GM21360 (cell line): Measurements from ENCODE around the gene BAIAP3.

ENCODE experiments used
- ATAC-seq: cut with Tn5 transposase; IDR thresholded peaks from one replicate; pipeline ENCODE4 v1.9.1; 2021; ENCODE audit warnings: mild to moderate bottlenecking, moderate library complexity; ENCODE audit not compliant: unreplicated experiment

Gene BAIAP3

GRCh38 chr16:1298406-1298805, 35.0 kb upstream of the BAIAP3 start:
- ATAC-seq: no peak

DNA sequence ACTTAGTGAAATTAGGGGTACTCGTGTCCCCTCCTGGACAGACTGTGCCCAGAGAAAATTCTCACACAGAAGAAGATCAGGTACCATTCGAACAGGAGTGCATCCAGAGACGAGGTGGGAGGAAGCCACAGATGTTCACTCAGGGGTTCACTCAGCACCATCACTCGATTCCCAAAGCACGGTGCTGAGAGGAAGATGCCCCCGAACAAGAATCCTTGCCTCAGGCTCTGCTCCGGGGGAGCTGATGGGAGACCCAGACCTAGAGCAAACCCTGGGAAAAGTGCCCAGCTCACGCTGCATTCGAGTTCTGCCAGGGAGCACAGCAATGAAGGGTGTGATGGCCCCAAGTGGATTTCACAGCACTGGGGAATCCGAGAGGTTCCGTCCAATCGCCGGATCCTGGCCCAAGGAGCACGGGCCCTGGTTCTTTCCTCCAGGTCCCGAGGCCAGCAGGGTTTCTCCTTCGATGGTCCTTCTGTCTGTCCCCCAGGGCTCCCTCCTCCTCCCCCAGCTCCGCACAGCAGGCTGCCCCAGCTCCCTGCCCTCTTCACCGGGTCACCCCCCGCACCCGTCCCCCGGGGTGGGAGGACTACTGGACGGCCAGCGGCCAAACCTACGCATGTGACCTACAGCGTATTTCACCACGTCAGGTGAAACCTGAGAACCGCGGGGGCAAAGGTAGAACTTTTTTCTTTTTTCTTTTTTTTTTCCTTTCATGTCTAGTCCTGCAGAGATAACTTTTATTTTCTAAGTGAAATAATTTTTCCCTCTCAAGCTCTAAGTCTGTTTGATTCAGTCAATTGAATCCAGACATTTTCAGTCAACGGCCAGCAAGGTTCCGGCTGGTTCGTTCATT, 34.2 kb upstream of the BAIAP3 start:
- ATAC-seq: no peak

- no peak for ATAC-seq
Measured at GRCh38 chr16:1299868-1300203, 33.6 kb upstream of the BAIAP3 start.

- ATAC-seq: no peak
Measured at GRCh38 chr16:1300664-1301476, 32.6 kb upstream of the BAIAP3 start.

DNA sequence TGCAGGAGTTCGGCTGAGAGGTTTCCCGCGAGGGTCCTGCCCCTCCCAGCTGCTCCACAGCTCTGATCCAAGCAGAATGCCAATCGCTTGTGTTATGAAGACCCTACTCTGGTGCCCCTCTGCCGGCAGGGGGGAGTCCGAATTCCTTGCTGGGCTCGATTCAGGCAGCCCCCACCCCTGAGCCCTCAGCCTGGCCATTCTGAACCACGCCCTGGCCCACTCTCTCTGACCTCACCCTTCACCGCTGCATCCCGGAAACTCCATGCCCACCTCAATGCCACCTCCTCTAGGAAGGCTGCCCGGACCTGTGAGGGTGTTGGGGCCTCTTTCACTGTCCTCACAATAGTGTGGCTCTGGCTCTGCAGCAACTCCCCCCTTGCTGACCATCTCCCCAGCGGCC, 31.9 kb upstream of the BAIAP3 start:
- ATAC-seq: no peak

DNA sequence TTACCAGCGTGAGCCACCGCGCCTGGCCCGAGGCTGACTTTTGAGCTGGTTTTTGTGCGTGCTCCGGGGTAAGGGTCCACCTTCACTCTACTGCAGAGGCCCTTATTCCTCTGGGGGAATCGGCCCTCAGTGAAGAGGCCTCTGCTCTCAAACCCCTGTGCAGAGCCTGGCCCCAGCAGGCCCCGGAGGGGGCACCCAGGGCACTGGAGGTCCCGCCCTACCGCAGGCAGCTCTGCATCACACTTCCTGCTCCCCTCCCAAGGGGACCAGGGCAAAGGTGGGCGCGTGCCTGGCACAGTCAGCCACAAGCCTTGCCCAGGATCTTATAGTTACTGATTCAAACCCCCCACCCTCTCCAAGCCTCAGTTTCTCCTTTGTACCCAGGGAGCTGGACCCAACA, 27.6 kb upstream of the BAIAP3 start:
- ATAC-seq: no peak

DNA sequence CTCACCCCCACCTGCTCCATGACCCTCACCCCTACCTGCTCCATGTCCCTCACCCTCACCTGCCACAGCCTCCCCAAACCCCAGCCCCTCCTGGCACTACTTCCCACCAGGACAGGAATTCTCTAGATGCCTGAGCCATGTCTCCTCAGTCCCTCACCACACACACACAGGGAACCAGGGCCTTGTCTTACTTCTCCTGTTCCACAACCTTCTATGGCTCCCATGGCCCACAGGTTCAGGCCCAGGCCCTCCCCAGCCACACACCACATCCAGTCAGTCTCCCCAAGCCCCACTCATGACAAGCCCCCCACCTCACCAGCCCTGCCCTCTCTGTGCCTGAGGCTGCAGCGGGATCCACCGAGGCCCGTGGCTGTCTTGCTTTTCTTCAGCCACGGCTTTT, 27.1 kb upstream of the BAIAP3 start:
- no peak for ATAC-seq

- no peak for ATAC-seq
Measured at GRCh38 chr16:1308036-1308976, 25.1 kb upstream of the BAIAP3 start.

- ATAC-seq: peak; percentile 50
Measured at GRCh38 chr16:1308977-1309885, 24.2 kb upstream of the BAIAP3 start, which contains the start of gene UBE2I. Gene UBE2I, plus strand, starts transcription at chr16:1309636. Its CDS starts 4,395 bp downstream, at chr16:1314031.

DNA sequence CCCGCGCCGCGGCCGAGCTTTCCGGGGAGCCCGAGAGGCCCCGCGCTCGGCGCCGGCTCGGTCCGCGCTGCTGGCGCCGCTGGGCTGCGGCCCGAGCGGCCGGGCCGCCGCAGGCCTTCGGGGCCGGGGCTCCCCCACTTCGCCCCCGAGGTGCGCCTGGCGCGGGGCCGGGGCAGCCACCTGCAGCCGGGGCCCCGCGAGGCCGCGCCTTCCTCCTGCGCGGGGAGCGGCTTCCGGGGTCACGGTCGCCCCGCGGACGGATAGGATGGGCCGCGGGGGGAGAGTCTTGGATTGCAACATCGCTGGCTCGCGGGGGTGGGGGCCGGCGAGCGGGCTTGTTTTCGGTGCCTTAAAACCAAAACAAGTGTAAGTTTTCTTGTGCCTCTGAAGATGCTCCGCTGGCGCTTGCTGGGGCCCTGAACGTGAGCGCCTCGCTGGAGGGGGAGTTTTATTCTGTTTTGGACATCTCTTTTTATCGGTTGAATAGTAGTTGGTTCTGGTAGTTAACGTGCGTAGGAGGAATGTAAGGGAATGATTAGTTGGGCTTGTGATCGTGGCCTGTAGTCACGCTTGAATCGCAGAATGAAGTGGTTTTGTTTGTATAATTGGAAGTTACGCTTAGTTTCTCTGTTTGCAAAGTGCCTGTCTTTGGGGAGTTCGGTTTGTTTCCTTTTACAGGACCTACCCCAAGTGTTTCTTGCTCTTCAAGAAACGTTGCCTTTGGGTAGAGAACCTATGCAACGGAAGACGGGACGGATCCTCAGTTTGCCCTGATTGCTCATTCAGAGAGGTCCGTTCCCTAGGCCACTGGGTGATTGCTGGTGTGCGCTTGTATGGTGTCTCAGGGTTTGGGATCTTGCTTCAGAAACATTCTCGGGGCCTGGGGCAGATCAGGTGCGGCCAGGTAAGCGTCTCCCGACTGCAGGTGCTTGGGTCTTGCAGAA, 23.3 kb upstream of the BAIAP3 start:
- ATAC-seq: peak; percentile 6

- ATAC-seq: no peak
Measured at GRCh38 chr16:1310832-1311200, 22.6 kb upstream of the BAIAP3 start.

DNA sequence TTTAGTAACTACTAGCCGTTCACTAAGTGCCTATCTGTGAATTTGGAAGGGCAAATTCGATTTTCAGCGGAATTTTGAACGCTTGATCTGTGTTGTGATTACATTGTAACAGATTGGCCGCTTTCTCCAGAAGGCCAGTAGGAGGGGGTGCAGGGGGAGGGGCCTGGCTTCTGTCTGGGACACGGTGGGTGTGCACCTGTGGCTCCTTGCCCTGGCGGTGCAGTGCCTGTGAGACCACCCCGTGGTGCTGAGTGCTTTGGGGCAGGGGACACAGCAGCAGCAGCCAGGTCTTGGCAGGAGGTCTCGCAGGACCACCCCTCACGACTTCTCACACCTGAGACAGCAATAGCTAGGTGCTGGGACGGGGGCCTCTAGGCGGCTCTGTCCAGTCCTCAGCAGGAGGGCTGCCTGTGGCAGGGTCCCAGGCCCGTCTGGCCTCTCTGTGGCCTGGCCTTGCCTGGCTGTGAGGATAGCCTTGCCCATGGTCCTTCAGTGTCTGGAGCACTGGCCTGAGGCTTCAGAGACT, 22.2 kb upstream of the BAIAP3 start:
- ATAC-seq: no peak

DNA sequence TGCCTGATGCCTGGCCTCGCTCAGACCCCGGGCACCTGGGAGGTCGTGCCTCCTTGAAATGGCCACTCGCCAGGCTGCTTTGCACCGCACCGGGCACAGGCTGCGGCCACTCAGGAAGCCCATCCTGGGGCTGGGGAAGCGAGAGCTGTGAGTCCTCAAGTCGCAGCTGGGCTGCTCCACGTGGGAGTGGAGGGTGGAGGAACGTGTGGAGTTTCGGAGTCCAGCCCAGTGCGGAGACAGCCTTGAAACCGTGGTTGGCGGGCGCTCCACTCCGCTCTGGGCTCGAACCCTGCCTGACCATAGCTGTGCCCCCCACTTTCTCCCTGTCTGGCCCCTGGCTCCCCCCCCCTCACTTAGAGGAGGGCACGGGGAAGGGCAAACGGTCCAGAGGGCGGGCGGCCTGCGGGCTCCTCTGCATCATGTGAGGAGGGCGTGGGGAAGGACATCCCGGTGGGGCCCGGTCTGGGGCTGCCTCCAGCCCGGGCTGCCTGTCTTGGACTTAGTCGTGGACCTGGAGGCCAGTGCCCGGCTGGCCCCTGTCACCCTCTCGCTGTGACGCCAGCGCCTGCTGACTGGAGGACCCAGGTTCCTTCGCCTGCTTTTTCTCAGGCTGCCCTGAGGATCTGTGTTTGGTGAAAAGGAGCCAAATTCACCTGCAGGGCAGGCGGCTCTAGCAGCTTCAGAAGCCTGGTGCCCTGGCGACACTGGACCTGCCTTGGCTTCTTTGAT, 21.5 kb upstream of the BAIAP3 start:
- ATAC-seq: no peak

- no peak for ATAC-seq
Measured at GRCh38 chr16:1312467-1312816, 21.0 kb upstream of the BAIAP3 start.

GRCh38 chr16:1312903-1313302, 20.5 kb upstream of the BAIAP3 start:
- no peak for ATAC-seq

- ATAC-seq: no peak
Measured at GRCh38 chr16:1313721-1314369, 19.6 kb upstream of the BAIAP3 start.

- ATAC-seq: no peak
Measured at GRCh38 chr16:1314399-1315068, 18.9 kb upstream of the BAIAP3 start.
